HepG2 (cell line): ENCODE measurements around the gene THUMPD2. TPM values are rescaled to one million over a fixed set of nuclear protein-coding genes. Genes with fewer than 3 reads are reported as not detected.

Experiments
- polyA plus RNA-seq, 8 experiments: library from polyadenylated mRNA; depleted of rRNA in 3 of 8; stranded (reverse) in 7 of 8; unstranded in 1 of 8; fragments of >200 nt; fragmentation: Illumina TruSeq in 4 of 8; extraction: Trizol in 4 of 8; gene quantifications; 2 replicates each; pipeline versions ENCODE4 v1.2.1 to v1.2.3, GENCODE V29; 2011 to 2016; ENCODE audit warnings: low read depth in 4 of 8, missing spikeins in 1 of 8, mixed read lengths in 1 of 8; ENCODE audit not compliant: insufficient read depth in 1 of 8
- total RNA-seq, 5 experiments: library from RNA; depleted of rRNA; stranded (reverse); fragments of >200 nt; fragmentation: Illumina TruSeq; extraction: Trizol; gene quantifications; 2 replicates each; pipeline ENCODE4 v1.2.3, GENCODE V29; 2016; ENCODE audit warnings: low read depth in 1 of 5

The THUMPD2 gene
- total and polyA plus RNA-seq, 2 of the 13 experiments (the other 11 are each of a cell fraction or from before 2014, with no cell fraction given) = 11.8 to 15.6 TPM

Other genes with a start within 250 kb of the THUMPD2 start
- gene TMEM178A, start 113.3 kb downstream of the THUMPD2 start, total RNA-seq (2016; rRNA removed; fragmentation: Illumina TruSeq; extraction: Trizol) = 0.38 TPM in 1 of 2 replicates, not detected in the other
- 3.3 and 3.8 TPM in 2 replicates for gene TMEM178A, start 113.3 kb downstream of the THUMPD2 start, polyA plus RNA-seq (2011; rRNA removed)